Renal pelvis (tissue), 3 donors: Measurements from ENCODE around the gene CNTD1. TPM values are rescaled to one million over a fixed set of nuclear protein-coding genes. Genes with fewer than 3 reads are reported as not detected.

Experiments
- polyA plus RNA-seq, 3 donors: library from polyadenylated mRNA; unstranded; fragments of 120-200 nt; gene quantifications; one replicate each; pipeline ENCODE4 v1.2.1, GENCODE V29; 2013; ENCODE audit not compliant: insufficient read length in 3 of 3

CNTD1 gene
- polyA plus RNA-seq, 3 donors = 1.3 to 3.9 (median 3.3) TPM

Other genes starting within 250 kb of the CNTD1 start
- 1 to 10 TPM; 5.3 to 6.2 (median 5.8) TPM for gene HSD17B1, start 245.9 kb upstream of the CNTD1 start, polyA plus RNA-seq
- 10 to 100 TPM; 62.1 to 66.7 (median 63.9) TPM for gene COASY, start 236.7 kb upstream of the CNTD1 start, polyA plus RNA-seq
- 10 to 100 TPM; 35.1 to 38.2 (median 35.6) TPM for gene MLX, start 231.8 kb upstream of the CNTD1 start, polyA plus RNA-seq
- gene PSMC3IP, start 221.1 kb upstream of the CNTD1 start, polyA plus RNA-seq = 10 to 100 TPM; 18.4 to 23.7 (median 21.6) TPM
- gene RETREG3, start 189.5 kb upstream of the CNTD1 start, polyA plus RNA-seq = 10 to 100 TPM; 40.4 to 64.2 (median 60.5) TPM
- gene TUBG1, start 189.2 kb upstream of the CNTD1 start, polyA plus RNA-seq = 10 to 100 TPM; 58.0 to 66.8 (median 60.2) TPM
- 10 to 100 TPM; 25.1 to 42.7 (median 38.7) TPM for gene TUBG2, start 139.6 kb upstream of the CNTD1 start, polyA plus RNA-seq
- 10 to 100 TPM; 17.5 to 20.2 (median 19.9) TPM for gene PLEKHH3, start 121.9 kb upstream of the CNTD1 start, polyA plus RNA-seq
- 1 to 10 TPM; 1.5 to 2.7 (median 2.2) TPM for gene CCR10, start 117.0 kb upstream of the CNTD1 start, polyA plus RNA-seq
- gene CNTNAP1, start 116.3 kb upstream of the CNTD1 start, polyA plus RNA-seq = 1 to 10 TPM; 8.7 to 9.5 (median 9.4) TPM
- 10 to 100 TPM; 37.8 to 69.6 (median 57.9) TPM for gene EZH1, start 53.8 kb upstream of the CNTD1 start, polyA plus RNA-seq
- 100 to 1,000 TPM in 1 of 3 donors, 10 to 100 TPM in 2; 83.1 to 113 (median 87.2) TPM for gene RAMP2, start 37.6 kb upstream of the CNTD1 start, polyA plus RNA-seq
- gene VPS25, start 25.4 kb upstream of the CNTD1 start, polyA plus RNA-seq = 10 to 100 TPM; 87.8 to 95.9 (median 90.9) TPM
- gene WNK4, start 18.3 kb upstream of the CNTD1 start, polyA plus RNA-seq = 10 to 100 TPM in 1 of 3 donors, 1 to 10 TPM in 2; 9.1 to 13.8 (median 9.3) TPM
- gene COA3, start 157 bp upstream of the CNTD1 start, polyA plus RNA-seq = 100 to 1,000 TPM; 155 to 187 (median 161) TPM
- gene BECN1, start 25.4 kb downstream of the CNTD1 start, polyA plus RNA-seq = 10 to 100 TPM; 64.9 to 82.2 (median 72.0) TPM
- gene PSME3, start 34.5 kb downstream of the CNTD1 start, polyA plus RNA-seq = 10 to 100 TPM; 97.6 to 99.2 (median 98.5) TPM
- gene AOC2, start 45.7 kb downstream of the CNTD1 start, polyA plus RNA-seq = 1 to 10 TPM; 1.1 to 2.2 (median 1.6) TPM
- gene AOC3, start 52.3 kb downstream of the CNTD1 start, polyA plus RNA-seq = 1 to 10 TPM; 5.4 to 6.2 (median 5.5) TPM
- gene G6PC1, start 101.9 kb downstream of the CNTD1 start, polyA plus RNA-seq = 1 to 10 TPM; 4.7 to 9.1 (median 8.6) TPM
- 10 to 100 TPM; 54.0 to 79.0 (median 77.8) TPM for gene AARSD1, start 165.6 kb downstream of the CNTD1 start, polyA plus RNA-seq
- gene PTGES3L, start 181.2 kb downstream of the CNTD1 start, polyA plus RNA-seq = 1 to 10 TPM; 1.1 to 2.6 (median 2.3) TPM
- 10 to 100 TPM; 15.4 to 19.1 (median 16.2) TPM for gene RUNDC1, start 181.7 kb downstream of the CNTD1 start, polyA plus RNA-seq
- gene RPL27, start 199.6 kb downstream of the CNTD1 start, polyA plus RNA-seq = 1,000 to 10,000 TPM; 1,225 to 1,560 (median 1,448) TPM
- gene IFI35, start 207.9 kb downstream of the CNTD1 start, polyA plus RNA-seq = 10 to 100 TPM; 10.3 to 13.4 (median 11.2) TPM
- 100 to 1,000 TPM; 126 to 138 (median 131) TPM for gene VAT1, start 223.5 kb downstream of the CNTD1 start, polyA plus RNA-seq
- gene RND2, start 226.4 kb downstream of the CNTD1 start, polyA plus RNA-seq = 1 to 10 TPM; 3.7 to 4.2 (median 3.9) TPM